Thoracic aorta (tissue), 2 donors: Measurements from ENCODE around the gene CA5A. TPM values are rescaled to one million over a fixed set of nuclear protein-coding genes. Genes with fewer than 3 reads are reported as not detected.
"Not testable (repeated sequence)": the region's sequence is repeated elsewhere in the genome, so short reads cannot be mapped to it uniquely, and the experiment has no call there.

Source experiments
- ATAC-seq: fragments of 150-250 bp; one replicate; pipeline ENCODE4 v1.8.0; 2017; ENCODE audit warnings: low read depth; ENCODE audit not compliant: insufficient number of reproducible peaks, low FRiP score
- DNase-seq: peaks from one replicate; pipeline ENCODE4 v3.0.0-alpha.2; 2020; ENCODE audit warnings: low spot score
- H3K27ac ChIP-seq, 2 donors: fragments of 200-600 bp; sonication (generic); 1 replicate in 1 of 2; 2 replicates in 1 of 2; pipeline ENCODE4 v1.5.1; 2016; ENCODE audit warnings: mild to moderate bottlenecking in 2 of 2, moderate library complexity in 2 of 2
- H3K27me3 ChIP-seq: fragments of 200-600 bp; sonication (generic); replicated peaks from 2 replicates; pipeline ENCODE4 v1.6.0; 2016; ENCODE audit warnings: mild to moderate bottlenecking; ENCODE audit not compliant: insufficient read depth
- H3K36me3 ChIP-seq: fragments of 200-600 bp; sonication (generic); one replicate; pipeline ENCODE4 v1.5.1; 2016
- H3K4me1 ChIP-seq, 2 donors: fragments of 200-600 bp; sonication (generic); 1 replicate in 1 of 2; 2 replicates in 1 of 2; pipeline versions ENCODE4 v1.5.1 to v1.6.0; 2016; ENCODE audit warnings: low read depth in 2 of 2, mild to moderate bottlenecking in 1 of 2; ENCODE audit not compliant: control insufficient read depth in 1 of 2
- H3K4me3 ChIP-seq: fragments of 200-600 bp; sonication (generic); 2 replicates; pipeline ENCODE4 v1.5.1; 2016; ENCODE audit warnings: mild to moderate bottlenecking
- H3K9me3 ChIP-seq: fragments of 200-600 bp; sonication (generic); 2 replicates; pipeline ENCODE4 v1.5.1; 2016
- total RNA-seq, 2 donors: library from RNA; depleted of rRNA; stranded (reverse); fragments of >200 nt; gene quantifications; one replicate each; pipeline versions ENCODE4 v1.1.0 to v1.2.3, GENCODE V29; 2016
- TF ChIP-seq, protein P1 (sequence below): fragments of 200-600 bp; sonication (generic); IDR thresholded peaks from one replicate; pipeline ENCODE4 v1.5.1; 2019; ENCODE audit warnings: antibody characterized with exemption

Gene CA5A
- not detected for total RNA-seq

DNA sequence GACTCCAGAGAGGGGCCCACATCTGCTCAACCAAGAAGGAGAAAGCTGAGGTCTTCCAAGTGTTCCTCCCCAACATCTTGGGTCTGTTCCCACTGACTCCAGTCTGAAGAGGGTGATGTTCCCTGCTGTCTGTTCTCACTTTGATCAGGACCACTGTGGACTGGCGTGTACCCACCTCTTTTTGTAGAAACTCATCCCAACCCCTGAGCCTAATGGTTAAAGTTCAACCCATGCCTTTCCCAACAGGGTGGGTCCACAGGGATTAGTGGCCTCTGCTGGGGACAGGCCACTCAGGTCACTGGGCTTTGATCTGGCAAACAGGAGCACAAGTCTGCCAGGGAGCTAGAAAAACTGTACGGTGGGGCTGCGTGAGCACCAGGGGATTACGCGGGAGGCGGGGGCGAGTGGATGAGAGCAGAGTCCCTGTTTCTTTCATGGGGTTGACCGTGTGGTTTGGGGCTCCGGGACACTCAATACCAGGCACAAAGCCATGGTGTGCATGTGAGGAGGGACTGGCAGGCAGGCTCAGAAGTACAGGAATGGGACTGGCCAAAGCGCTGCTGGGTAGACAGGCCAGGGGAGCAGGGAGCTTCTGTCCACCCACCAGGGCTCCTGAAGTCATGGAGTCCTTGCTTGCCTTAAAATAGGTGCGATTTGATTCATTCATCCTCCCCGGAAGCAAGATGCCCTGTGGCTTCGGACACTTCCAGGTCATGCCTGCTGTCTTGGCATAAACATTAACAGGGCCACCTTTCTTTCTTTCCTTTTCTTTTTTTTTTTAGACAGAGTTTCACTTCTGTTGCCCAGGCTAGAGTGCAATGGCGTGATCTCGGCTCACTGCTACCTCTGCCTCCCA is at the start of gene CA5A:
CA5A (minus strand) TSS at position 155 of the 856 bp plus-strand sequence; CDS start at position 76, 79 bp downstream.
- Histone ChIP-seq H3K27me3 (no peaks in the 10 kb centered on the region), H3K27ac (no peak within 1 kb of the TSS), H3K36me3 (no peaks in the 10 kb centered on the region), H3K4me3 (no peak within 1 kb of the TSS), H3K9me3 (no peaks in the 10 kb centered on the region), H3K4me1 (no peaks in the 10 kb centered on the region)
- no peak for ATAC-seq
- DNase-seq, result no peak
- TF ChIP-seq, protein P1, sequence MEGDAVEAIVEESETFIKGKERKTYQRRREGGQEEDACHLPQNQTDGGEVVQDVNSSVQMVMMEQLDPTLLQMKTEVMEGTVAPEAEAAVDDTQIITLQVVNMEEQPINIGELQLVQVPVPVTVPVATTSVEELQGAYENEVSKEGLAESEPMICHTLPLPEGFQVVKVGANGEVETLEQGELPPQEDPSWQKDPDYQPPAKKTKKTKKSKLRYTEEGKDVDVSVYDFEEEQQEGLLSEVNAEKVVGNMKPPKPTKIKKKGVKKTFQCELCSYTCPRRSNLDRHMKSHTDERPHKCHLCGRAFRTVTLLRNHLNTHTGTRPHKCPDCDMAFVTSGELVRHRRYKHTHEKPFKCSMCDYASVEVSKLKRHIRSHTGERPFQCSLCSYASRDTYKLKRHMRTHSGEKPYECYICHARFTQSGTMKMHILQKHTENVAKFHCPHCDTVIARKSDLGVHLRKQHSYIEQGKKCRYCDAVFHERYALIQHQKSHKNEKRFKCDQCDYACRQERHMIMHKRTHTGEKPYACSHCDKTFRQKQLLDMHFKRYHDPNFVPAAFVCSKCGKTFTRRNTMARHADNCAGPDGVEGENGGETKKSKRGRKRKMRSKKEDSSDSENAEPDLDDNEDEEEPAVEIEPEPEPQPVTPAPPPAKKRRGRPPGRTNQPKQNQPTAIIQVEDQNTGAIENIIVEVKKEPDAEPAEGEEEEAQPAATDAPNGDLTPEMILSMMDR, result no peak

DNA sequence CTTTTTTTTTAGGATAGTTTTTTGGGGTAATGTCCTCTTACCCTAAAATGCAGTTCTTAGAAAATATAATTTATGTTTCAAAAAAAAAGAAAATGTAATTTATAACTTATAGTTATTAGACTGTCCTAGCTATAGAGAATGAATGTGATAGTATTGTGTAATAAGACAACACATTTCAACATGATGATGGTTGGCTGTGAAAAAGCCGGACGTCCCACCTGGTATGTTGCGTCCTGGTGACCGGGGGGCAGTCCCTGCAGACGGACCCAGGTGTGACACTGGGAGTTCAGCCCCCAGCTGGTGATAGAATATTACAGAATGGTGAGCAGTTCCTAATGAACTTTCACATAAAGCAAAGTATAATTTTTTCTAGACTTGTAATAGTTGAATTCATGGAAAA is 49.2 kb upstream of the CA5A start:
- H3K4me3 ChIP-seq, H3K4me1 ChIP-seq, H3K27ac ChIP-seq, H3K27me3 ChIP-seq, DNase-seq, ATAC-seq, H3K9me3 ChIP-seq: not testable (repeated sequence)
- H3K36me3 ChIP-seq, result peaks cover 16% of the 10 kb centered on the region

DNA sequence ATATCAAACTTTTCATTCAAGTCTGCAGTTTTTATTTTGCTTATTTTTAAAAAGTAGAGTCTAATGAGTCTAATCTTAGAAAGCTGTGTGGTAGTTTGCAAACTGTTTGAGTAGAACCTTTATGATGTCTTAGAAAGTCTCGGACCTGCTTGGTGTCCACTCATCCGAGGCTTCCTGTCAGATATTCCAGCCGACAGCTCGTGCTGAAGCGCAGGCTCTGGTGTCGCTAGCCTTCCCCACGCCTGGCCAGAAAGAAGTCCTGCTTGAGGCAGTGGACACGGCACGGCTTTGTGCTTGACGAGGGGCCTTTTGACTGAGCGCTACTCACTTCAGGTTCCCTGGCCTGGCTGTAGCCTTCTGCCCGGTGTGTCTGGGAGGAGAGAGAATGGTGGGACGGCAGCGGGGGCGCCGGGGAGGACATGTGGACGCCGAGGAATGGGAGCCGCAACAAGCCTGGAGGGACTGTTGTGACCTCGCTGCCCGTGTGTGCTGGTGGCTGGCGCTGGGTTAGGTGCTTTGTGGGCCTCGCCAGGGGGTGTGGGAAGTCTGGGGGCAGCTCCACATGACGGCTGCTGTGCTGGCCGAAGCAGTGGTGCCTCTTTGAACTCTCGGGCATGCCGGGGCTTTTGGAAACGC is 48.4 kb upstream of the CA5A start:
- TF ChIP-seq, protein P1, result no peak
- H3K36me3 ChIP-seq, result peaks cover 16% of the 10 kb centered on the region
- no peak overlapping the region for H3K27ac ChIP-seq
- ATAC-seq, result no peak
- no peaks in the 10 kb centered on the region for H3K9me3 ChIP-seq
- H3K27me3 ChIP-seq, result no peaks in the 10 kb centered on the region
- H3K4me3 ChIP-seq, result no peak overlapping the region
- H3K4me1 ChIP-seq, result no peaks in the 10 kb centered on the region
- DNase-seq, result no peak

DNA sequence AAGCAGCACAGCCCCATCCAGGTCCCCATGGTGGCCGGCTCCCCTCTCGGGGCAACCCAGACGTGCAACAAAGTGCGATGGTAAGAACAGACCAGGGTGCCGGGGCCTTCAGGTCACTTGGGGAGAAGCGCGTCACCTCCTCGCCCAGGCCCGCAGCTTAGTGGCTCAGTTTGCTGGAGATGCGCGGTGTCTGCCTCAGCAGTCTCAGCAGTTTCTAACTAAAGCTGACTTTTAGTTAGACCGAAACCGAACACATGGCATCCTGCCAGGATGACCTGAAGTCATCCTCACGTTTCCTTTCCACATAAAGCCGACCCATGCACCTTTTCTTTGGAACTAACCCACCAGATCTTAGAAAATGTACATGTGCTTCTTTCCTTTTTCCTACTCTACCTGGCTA is 47.9 kb upstream of the CA5A start:
- H3K9me3 ChIP-seq, DNase-seq, H3K27me3 ChIP-seq, ATAC-seq, H3K27ac ChIP-seq, H3K4me3 ChIP-seq, H3K4me1 ChIP-seq: not testable (repeated sequence)
- peaks cover 16% of the 10 kb centered on the region for H3K36me3 ChIP-seq

DNA sequence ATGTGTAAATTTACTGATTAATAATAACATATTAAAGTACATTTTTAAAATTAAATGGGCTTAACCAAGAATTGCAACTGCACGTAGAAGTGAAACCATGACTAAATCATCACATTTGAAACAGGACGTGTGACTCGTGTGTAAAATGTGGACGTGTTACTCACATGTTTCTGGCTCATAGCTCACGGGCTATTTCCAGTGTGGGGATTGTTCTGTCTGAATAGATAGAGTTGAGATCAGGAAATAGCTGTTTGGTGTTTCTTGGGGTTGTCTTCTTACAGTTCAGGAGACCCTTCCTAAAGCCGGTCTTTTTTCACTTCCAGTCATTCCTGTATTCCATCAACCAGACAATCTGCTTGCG is 47.4 kb upstream of the CA5A start:
- not testable (repeated sequence) for H3K4me1 ChIP-seq, H3K4me3 ChIP-seq, H3K27me3 ChIP-seq, H3K9me3 ChIP-seq, DNase-seq, ATAC-seq, H3K27ac ChIP-seq
- H3K36me3 ChIP-seq, result peaks cover 16% of the 10 kb centered on the region

DNA sequence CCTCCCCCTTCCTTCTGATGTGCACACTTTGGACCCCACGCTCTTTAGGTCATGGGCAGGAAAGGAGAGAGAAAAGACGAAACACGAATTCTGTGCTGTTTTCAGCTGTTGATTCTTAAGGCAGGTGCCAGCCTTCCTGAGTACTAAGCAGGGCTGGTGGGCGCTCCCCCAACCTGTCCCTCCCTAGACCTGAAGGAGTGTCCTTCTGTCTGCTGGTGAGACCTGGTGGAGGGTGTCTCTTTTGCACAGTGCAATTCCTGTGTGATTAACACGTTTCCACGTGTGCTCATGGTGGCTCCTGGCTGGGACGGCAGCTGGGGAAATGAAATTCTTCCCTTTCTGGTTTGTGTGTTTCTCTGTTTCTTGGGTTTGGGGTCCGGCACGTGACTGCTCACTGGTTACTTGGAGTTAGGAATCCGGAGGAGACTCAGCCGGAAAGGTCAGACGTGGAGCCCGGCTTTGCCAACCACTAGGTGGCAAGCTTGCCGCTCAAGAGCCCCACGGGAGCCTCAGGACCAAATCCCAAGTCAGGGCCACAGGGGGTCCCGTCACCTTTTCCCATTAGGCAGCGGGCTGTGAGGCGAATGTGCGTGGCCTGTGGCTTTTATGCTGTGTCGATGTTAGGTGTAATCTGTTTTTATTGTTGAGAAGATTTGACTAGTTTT is 46.9 kb upstream of the CA5A start:
- not testable (repeated sequence) for H3K27me3 ChIP-seq, H3K27ac ChIP-seq, H3K9me3 ChIP-seq, H3K4me3 ChIP-seq, H3K4me1 ChIP-seq, ATAC-seq, DNase-seq
- TF ChIP-seq, protein P1, result peak; percentile 40
- H3K36me3 ChIP-seq, result peaks cover 16% of the 10 kb centered on the region
